ENCODE results near the gene TEAD3.

GRCh38 chr6:35484921-35485392, 11.9 kb downstream of the TEAD3 start:
- TF ChIP-seq CTCF (IDR thresholded peaks at IDR 0.05; ENCODE audit: insufficient read depth, low read depth, low read length) (no peak), EZH2 (IDR thresholded peaks at IDR 0.05; ENCODE audit: insufficient read depth, low read length) (no peak)

All from astrocyte (in vitro differentiated cells and primary cell).